Hepatocyte (in vitro differentiated cells): Measurements from ENCODE around the gene ZNF670.

ENCODE experiments used
- EZH2 ChIP-seq: fragments of 200-600 bp; sonication (generic); IDR thresholded peaks from 2 replicates; pipeline ENCODE4 v1.6.1; 2016; ENCODE audit warnings: antibody characterized with exemption, mild to moderate bottlenecking, borderline replicate concordance
- TF ChIP-seq, protein P1 (sequence below): fragments of 200-600 bp; sonication (generic); IDR thresholded peaks from 2 replicates; pipeline ENCODE4 v1.5.1; 2016; ENCODE audit warnings: antibody characterized with exemption, mild to moderate bottlenecking; ENCODE audit not compliant: poor library complexity

DNA sequence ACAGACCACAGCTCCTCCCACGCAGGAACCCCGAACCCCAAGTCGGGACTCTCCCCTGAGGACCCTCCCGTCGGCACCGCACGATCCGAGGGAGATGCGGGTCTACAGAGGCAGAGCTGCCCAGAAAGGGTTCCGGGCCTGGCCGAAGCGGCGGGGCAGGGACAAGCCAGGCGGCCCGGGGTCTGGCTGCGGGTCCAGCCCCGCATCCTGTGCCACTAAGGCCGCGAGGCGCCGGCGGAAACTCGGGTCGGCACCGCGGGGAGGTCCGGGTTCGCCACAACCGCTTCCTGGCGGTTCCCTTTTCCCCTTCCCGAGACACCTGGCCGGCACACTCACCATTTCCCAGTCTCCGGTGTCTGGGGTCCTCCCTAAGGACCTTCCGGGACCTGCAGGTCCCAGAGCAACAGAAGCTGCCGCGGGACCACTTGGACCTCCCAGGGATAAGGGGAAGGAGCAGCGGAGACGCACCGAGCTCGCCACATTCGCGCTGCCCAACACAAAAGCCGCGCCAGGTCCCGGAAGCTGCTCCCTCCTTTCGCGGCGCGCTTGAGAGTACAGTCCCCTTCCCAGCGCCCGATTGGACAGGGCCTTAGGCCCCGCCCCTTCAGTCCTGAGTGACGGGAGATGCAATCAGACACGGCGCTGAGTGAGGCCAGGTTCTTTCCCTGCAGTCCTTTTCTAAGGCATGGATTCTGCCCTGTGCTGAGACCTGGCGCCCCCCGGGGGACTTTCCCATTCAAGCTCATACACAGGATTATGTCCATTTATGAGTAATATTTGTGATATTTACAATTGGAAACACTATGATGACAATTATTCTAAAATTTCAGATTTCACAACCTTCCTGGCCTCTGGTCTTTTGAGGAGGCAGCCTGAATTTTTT is at the start of gene ZNF670:
- TF ChIP-seq, protein P1, sequence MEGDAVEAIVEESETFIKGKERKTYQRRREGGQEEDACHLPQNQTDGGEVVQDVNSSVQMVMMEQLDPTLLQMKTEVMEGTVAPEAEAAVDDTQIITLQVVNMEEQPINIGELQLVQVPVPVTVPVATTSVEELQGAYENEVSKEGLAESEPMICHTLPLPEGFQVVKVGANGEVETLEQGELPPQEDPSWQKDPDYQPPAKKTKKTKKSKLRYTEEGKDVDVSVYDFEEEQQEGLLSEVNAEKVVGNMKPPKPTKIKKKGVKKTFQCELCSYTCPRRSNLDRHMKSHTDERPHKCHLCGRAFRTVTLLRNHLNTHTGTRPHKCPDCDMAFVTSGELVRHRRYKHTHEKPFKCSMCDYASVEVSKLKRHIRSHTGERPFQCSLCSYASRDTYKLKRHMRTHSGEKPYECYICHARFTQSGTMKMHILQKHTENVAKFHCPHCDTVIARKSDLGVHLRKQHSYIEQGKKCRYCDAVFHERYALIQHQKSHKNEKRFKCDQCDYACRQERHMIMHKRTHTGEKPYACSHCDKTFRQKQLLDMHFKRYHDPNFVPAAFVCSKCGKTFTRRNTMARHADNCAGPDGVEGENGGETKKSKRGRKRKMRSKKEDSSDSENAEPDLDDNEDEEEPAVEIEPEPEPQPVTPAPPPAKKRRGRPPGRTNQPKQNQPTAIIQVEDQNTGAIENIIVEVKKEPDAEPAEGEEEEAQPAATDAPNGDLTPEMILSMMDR, result peak; percentile 30
- no peak for TF ChIP-seq EZH2
